Esophagus muscularis mucosa (tissue), 4 donors: ENCODE data around the gene TMEM190. TPM values are rescaled to one million over a fixed set of nuclear protein-coding genes. Genes with fewer than 3 reads are reported as not detected.

Experiments
- DNase-seq: peaks from one replicate; pipeline ENCODE4 v3.0.0-alpha.2; 2017; ENCODE audit errors: extremely low spot score
- H3K27ac ChIP-seq, 4 donors: fragments of 200-600 bp; sonication (generic); replicated peaks in 1 of 4; 1 replicate in 3 of 4; 2 replicates in 1 of 4; pipeline ENCODE4 v1.5.1; 2016 to 2019; ENCODE audit warnings: mild to moderate bottlenecking in 1 of 4
- H3K27me3 ChIP-seq, 4 donors: fragments of 200-600 bp; sonication (generic); one replicate each; pipeline versions ENCODE4 v1.5.1 to v1.6.0; 2016 to 2019
- H3K36me3 ChIP-seq, 4 donors: fragments of 200-600 bp; sonication (generic); one replicate each; pipeline ENCODE4 v1.5.1; 2016 to 2019
- H3K4me1 ChIP-seq, 4 donors: fragments of 200-600 bp; sonication (generic); one replicate each; pipeline ENCODE4 v1.5.1; 2016 to 2019
- H3K4me3 ChIP-seq, 4 donors: fragments of 200-600 bp; sonication (generic); 1 replicate in 2 of 4; 2 replicates in 2 of 4; pipeline ENCODE4 v1.5.1; 2016 to 2019; ENCODE audit warnings: mild to moderate bottlenecking in 4 of 4, moderate library complexity in 1 of 4
- H3K9me3 ChIP-seq, 4 donors: fragments of 200-600 bp; sonication (generic); 1 replicate in 3 of 4; 2 replicates in 1 of 4; pipeline ENCODE4 v1.5.1; 2016 to 2019
- EP300 ChIP-seq: sonication (generic); formaldehyde crosslinking; IDR thresholded peaks from one replicate; pipeline ENCODE4 v1.6.1; 2017; ENCODE audit warnings: antibody characterized with exemption
- POLR2A ChIP-seq: fragments of 450-650 bp; IDR thresholded peaks from one replicate; pipeline ENCODE4 v1.6.1; 2017; ENCODE audit warnings: antibody characterized with exemption, moderate library complexity, mild to moderate bottlenecking, low read depth
- POLR2AphosphoS5 ChIP-seq, 2 donors: sonication (generic); formaldehyde crosslinking; IDR thresholded peaks; one replicate each; pipeline ENCODE4 v1.6.1; 2017; ENCODE audit warnings: antibody characterized with exemption in 2 of 2
- WGBS: methylation state at CpG from one replicate; pipeline ENCODE4 v1.1.5; 2018; 5-methylcytosine and 5-hydroxymethylcytosine counted together
- intact Hi-C: fragments of 100-400 bp; cut with DNase I; formaldehyde crosslinking; loops from one replicate; pipeline ENCODE4 v1.15.1; 2023
- total RNA-seq, 4 donors: library from RNA; depleted of rRNA; stranded (reverse); fragments of >200 nt; gene quantifications; one replicate each; pipeline versions ENCODE4 v1.1.0 to v1.2.1, GENCODE V29; 2016
- TF ChIP-seq, protein P1 (sequence below), 3 experiments: fragments of 200-600 bp in 2 of 3; fragments of 450-650 bp in 1 of 3; sonication (generic) in 2 of 3; IDR thresholded peaks; one replicate each; pipeline ENCODE4 v1.5.1; 2017 to 2019; ENCODE audit warnings: antibody characterized with exemption in 3 of 3, mild to moderate bottlenecking in 2 of 3, moderate library complexity in 1 of 3

TMEM190 gene
- total RNA-seq, 4 donors from 2014 or later = not detected

DNA sequence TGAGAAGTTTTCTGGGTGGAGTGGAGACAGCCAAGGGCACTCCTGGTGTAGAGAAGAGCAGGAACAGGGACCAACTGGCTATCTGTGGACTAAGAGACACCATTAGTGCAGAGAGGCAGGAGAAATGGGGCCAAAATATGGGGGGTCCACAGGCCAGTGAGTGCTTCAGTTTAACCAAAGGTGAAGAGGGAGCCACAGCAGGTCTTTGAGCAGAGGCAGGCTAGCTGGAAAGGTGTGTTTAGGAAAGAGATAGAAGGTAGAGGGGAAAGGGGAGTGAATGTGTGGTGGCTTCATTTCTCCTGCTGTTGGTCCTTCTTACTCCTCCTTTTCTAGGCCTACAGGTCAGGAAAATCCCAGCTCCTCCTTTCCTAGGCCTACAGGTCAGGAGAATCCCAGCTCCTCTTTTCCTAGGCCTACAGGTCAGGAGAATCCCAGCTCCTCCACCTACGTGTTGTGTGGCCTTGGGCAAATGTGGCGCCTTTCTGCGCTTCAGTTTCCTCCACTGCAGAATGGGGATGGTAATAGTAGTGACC is 6.0 kb downstream of the TMEM190 start:
- DNase-seq = no peak
- Histone ChIP-seq H3K9me3 (no peaks in the 10 kb centered on the region), H3K27ac (no peak overlapping the region), H3K4me1 (peaks cover 28 to 40% (median 37%) of the 10 kb centered on the region in 4 donors), H3K27me3 (peaks cover 0 to 7% (median 2%) of the 10 kb centered on the region in 4 donors), H3K4me3 (no peak overlapping the region), H3K36me3 (peaks cover under 1 to 12% (median 9%) of the 10 kb centered on the region in 4 donors)
- 100% methylated on average over 3 of the region's 3 CpGs for WGBS
- intact Hi-C loops = loop anchor here (5.0 kb wide), 2 partner anchors 40 to 80 kb away; no protein-coding TSS in a partner anchor
- no peak for TF ChIP-seq POLR2A
- TF ChIP-seq, protein P1, sequence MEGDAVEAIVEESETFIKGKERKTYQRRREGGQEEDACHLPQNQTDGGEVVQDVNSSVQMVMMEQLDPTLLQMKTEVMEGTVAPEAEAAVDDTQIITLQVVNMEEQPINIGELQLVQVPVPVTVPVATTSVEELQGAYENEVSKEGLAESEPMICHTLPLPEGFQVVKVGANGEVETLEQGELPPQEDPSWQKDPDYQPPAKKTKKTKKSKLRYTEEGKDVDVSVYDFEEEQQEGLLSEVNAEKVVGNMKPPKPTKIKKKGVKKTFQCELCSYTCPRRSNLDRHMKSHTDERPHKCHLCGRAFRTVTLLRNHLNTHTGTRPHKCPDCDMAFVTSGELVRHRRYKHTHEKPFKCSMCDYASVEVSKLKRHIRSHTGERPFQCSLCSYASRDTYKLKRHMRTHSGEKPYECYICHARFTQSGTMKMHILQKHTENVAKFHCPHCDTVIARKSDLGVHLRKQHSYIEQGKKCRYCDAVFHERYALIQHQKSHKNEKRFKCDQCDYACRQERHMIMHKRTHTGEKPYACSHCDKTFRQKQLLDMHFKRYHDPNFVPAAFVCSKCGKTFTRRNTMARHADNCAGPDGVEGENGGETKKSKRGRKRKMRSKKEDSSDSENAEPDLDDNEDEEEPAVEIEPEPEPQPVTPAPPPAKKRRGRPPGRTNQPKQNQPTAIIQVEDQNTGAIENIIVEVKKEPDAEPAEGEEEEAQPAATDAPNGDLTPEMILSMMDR (IDR thresholded peaks at IDR 0.05) = no peak
- TF ChIP-seq EP300 = no peak
- no peak for TF ChIP-seq POLR2AphosphoS5 (IDR thresholded peaks at IDR 0.05)

DNA sequence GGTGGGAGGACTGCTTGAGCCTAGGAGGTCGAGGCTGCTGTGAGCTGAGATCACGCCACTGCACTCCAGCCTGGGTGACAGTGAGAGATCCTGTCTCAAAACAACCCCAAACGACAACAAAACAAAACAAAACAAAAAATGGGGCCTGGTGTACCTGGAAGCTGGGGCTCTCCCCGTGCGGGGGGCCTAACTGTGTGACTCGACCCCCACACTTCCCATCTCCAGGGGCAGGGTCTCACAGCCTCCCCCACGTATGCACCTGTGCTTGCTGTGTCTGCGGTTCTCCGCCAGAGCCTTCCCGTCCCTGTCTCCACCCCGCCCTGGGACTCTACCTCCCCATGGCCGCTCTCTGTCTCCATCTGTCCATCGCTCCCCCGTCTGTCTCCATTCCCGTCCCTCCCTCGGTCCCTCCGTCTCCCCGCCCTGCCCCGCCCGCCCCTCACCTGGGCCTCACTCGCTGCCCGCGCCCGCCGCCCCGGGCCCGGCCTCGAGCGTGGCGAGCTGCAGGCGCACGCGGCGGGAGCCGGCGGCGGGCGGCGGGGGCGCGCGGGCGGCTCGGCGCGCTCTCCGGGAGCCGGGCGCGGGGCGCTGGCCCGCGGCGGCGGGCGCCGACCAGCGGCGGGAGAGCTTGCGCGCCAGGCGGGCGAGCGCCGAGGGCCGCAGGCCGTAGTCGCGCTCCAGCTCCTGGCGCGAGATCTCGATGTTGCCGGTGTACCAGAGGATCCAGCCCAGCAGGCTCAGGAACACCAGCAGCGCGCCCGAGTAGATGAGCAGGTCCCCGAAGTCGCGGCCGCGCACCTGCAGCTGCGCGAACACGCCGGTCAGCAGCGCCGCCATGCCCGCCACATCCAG is 6.9 kb downstream of the TMEM190 start:
- Histone ChIP-seq H3K4me3 (peak overlapping the region; percentile 71 to 87 (median 77)), H3K9me3 (no peaks in the 10 kb centered on the region), H3K4me1 (peaks cover 37 to 45% (median 41%) of the 10 kb centered on the region in 4 donors), H3K27ac (peak overlapping the region; percentile 88 to 94 (median 90)), H3K27me3 (no peaks in the 10 kb centered on the region), H3K36me3 (peaks cover 8 to 21% (median 18%) of the 10 kb centered on the region in 4 donors)
- intact Hi-C loops = loop anchor here (5.0 kb wide), 2 partner anchors 41 to 81 kb away; no protein-coding TSS in a partner anchor
- no peak for DNase-seq
- TF ChIP-seq EP300 (no peak), POLR2AphosphoS5 (IDR thresholded peaks at IDR 0.05) (peak; percentile 16 to 50), POLR2A (no peak)
- TF ChIP-seq, protein P1 (IDR thresholded peaks at IDR 0.05) = peak; percentile 13 to 50 (median 38)
- WGBS = 12% methylated on average over 31 of the region's 88 CpGs

DNA sequence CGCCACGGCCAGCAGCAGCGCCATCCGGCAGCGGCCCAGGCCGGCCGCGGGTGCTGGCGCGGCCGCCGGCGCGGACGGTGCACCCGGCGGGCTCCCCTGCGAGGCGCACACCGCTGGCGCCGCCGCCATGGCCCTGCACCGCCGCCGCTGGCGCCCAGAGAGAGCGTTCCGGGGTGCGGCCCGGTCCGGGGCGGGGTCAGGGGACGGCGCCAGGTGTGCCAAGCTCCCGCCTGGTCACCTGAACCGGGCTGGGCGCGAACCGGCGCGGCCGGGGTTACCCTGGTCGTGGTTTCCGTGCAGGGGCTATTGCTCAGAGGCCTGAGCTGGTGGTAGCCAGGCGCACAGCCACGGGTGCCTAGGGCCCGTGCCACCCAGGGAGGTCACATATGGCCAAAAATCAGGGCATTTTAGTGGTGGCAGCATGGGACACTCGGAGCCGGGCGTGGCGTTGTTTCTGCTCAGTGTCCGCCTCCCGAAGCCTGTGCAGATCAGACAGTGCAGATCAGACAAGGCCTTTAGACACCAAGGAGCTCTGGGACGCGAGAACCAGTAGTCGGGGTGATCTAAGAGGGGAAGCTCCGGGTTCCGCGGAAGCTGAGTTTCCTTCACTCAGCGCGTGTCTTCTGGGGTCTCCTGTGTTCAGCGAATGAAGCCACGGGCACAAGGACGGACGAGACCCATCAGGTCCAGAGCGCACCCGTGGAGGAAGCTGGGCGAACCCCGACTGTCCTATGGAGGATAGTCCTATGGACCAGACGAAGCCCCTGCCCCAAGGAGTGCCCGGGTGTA is 7.7 kb downstream of the TMEM190 start, which contains the start of gene TMEM238:
Gene TMEM238, minus strand, starts transcription at position 162 of the 789 bp plus-strand sequence. Its CDS starts 33 bp downstream, at position 129.
- TF ChIP-seq POLR2AphosphoS5 (IDR thresholded peaks at IDR 0.05) = no peak
- TF ChIP-seq, protein P1 (IDR thresholded peaks at IDR 0.05) = peak in 1 of 3 experiments; percentile 10
- Histone ChIP-seq H3K27ac (peak within 1 kb of the TSS; percentile 88 to 94 (median 90)), H3K36me3 (peaks cover 8 to 29% (median 26%) of the 10 kb centered on the region in 4 donors), H3K9me3 (no peaks in the 10 kb centered on the region), H3K4me3 (peak within 1 kb of the TSS; percentile 71 to 87 (median 77)), H3K27me3 (no peaks in the 10 kb centered on the region), H3K4me1 (peaks cover 46 to 53% (median 49%) of the 10 kb centered on the region in 4 donors)
- intact Hi-C loops = loop anchor here (5.0 kb wide), 2 partner anchors 42 to 82 kb away; no protein-coding TSS in a partner anchor
- no peak for DNase-seq
- 12% methylated on average over 16 of the region's 72 CpGs for WGBS

DNA sequence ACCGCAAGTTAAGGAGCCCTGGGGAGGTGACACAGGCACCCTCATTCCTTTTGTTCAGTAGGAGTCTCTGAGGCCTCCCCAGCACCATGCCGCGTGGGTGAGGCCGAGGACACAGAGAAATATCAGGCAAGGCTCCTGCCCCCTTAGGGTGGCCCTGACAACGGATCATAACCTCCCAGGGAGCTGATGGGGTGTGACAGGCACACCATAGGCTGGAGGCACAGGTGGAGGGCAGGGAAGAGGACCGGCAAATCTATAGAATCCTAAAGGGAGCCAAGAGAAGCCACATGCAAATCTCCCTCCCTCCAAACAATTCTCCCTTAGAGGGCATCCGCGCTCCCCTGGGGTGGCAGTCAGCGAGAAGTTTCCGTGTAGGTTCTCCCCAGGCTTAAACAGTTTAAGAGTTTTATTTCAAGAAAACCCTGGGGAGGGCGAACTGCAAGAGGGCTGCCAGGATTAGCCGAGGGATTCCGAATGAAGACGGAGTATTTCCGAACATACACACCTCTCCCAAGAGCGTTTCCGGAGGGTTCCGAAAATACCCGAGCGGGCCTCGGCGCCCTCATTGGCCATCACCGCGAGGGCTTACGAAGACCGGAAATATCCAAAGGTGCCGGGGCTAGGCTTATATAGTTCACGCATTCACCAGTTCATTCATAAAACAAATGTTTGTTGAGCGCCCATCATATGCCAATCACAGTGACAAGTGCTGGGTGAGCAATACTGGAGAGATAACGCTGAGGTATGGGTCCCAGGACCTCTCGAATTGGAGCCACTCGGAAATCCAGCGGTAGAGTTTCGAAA is 8.5 kb downstream of the TMEM190 start:
- Histone ChIP-seq H3K27me3 (no peaks in the 10 kb centered on the region), H3K36me3 (peaks cover 8 to 37% (median 34%) of the 10 kb centered on the region in 4 donors), H3K27ac (peak overlapping the region; percentile 88 to 94 (median 90)), H3K4me1 (peaks cover 47 to 61% (median 55%) of the 10 kb centered on the region in 4 donors), H3K9me3 (no peaks in the 10 kb centered on the region), H3K4me3 (peak overlapping the region; percentile 71 to 87 (median 77))
- intact Hi-C loops = loop anchor here (5.0 kb wide), 2 partner anchors 43 to 83 kb away; no protein-coding TSS in a partner anchor
- TF ChIP-seq POLR2A (no peak), POLR2AphosphoS5 (IDR thresholded peaks at IDR 0.05) (no peak), EP300 (no peak)
- TF ChIP-seq, protein P1 (IDR thresholded peaks at IDR 0.05) = no peak
- 11% methylated on average over 26 of the region's 34 CpGs for WGBS
- peak; percentile 99 for DNase-seq
